ENCODE measurements around the gene CCDC197.

DNA sequence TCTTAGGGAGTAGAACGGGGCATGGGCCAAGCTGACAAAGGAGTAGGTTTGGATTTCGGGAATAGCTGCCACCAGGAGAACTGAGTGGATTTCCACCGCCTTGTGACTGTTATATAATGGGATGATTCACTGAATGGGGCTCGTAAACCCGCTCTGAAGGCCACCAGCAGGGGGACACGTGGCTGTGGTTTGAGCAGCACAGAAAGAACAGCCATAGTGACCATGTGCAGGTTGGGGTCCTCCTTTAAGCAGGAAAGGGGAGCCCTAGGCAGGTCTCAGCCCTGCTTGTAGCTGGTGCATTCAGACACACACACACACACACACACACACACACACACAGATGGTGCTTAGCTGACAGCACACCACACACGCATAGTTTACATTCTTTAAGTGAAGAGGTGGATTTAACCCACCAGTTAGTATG is 12.1 kb upstream of the CCDC197 start:
- TF ChIP-seq, protein P1, sequence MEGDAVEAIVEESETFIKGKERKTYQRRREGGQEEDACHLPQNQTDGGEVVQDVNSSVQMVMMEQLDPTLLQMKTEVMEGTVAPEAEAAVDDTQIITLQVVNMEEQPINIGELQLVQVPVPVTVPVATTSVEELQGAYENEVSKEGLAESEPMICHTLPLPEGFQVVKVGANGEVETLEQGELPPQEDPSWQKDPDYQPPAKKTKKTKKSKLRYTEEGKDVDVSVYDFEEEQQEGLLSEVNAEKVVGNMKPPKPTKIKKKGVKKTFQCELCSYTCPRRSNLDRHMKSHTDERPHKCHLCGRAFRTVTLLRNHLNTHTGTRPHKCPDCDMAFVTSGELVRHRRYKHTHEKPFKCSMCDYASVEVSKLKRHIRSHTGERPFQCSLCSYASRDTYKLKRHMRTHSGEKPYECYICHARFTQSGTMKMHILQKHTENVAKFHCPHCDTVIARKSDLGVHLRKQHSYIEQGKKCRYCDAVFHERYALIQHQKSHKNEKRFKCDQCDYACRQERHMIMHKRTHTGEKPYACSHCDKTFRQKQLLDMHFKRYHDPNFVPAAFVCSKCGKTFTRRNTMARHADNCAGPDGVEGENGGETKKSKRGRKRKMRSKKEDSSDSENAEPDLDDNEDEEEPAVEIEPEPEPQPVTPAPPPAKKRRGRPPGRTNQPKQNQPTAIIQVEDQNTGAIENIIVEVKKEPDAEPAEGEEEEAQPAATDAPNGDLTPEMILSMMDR (conservative IDR thresholded peaks at IDR 0.05; ENCODE audit: low read length), result peak; percentile 61
- no peak for TF ChIP-seq EZH2phosphoT487 (IDR thresholded peaks at IDR 0.05; ENCODE audit: borderline replicate concordance, low read depth, low read length)

Data from OCI-LY7 (cell line).